GM12878 (cell line): ENCODE data around the gene PLEKHA7. TPM values are rescaled to one million over a fixed set of nuclear protein-coding genes. Genes with fewer than 3 reads are reported as not detected.

Experiments
- BMI1 ChIP-seq: fragments of 450-650 bp; IDR thresholded peaks from 2 replicates; pipeline ENCODE4 v1.6.1; 2016; ENCODE audit warnings: mild to moderate bottlenecking, moderate library complexity, borderline replicate concordance
- KDM1A ChIP-seq: fragments of 200-600 bp; sonication (generic); IDR thresholded peaks from 2 replicates; pipeline ENCODE4 v1.6.1; 2016; ENCODE audit warnings: borderline replicate concordance
- NFYB ChIP-seq: IDR thresholded peaks from 2 replicates; pipeline ENCODE4 v1.6.1; 2011; ENCODE audit warnings: low read depth, mild to moderate bottlenecking, low read length, improper control_type of control experiment, moderate library complexity; ENCODE audit not compliant: insufficient read depth
- PML ChIP-seq: IDR thresholded peaks from 2 replicates; pipeline ENCODE4 v1.6.1; 2012; ENCODE audit warnings: low read length, inconsistent platforms
- POU2F2 ChIP-seq: IDR thresholded peaks from 3 replicates; pipeline ENCODE4 v1.6.1; 2011; ENCODE audit warnings: low read depth, mild to moderate bottlenecking, low read length, borderline replicate concordance
- RB1 ChIP-seq: fragments of 450-650 bp; formaldehyde crosslinking; IDR thresholded peaks from 2 replicates; pipeline ENCODE4 v1.6.1; 2017; ENCODE audit warnings: mild to moderate bottlenecking, borderline replicate concordance
- TAF1 ChIP-seq: IDR thresholded peaks from 2 replicates; pipeline ENCODE4 v1.6.1; 2011; ENCODE audit warnings: mild to moderate bottlenecking, low read depth, low read length, borderline replicate concordance
- ZNF24 ChIP-seq: fragments of 450-650 bp; IDR thresholded peaks from 2 replicates; pipeline ENCODE4 v1.6.1; 2017; ENCODE audit warnings: antibody characterized with exemption, mild to moderate bottlenecking
- polyA plus RNA-seq, 11 experiments: library from polyadenylated mRNA; depleted of rRNA in 4 of 11; unstranded in 6 of 11; stranded (reverse) in 5 of 11; fragments of >200 nt; fragmentation: Nextera tagmentation in 4 of 11; fragmentation: Illumina TruSeq in 1 of 11; extraction: Ambion mirVana in 4 of 11; extraction: Trizol in 1 of 11; gene quantifications; 1 replicate in 1 of 11; 2 replicates in 10 of 11; pipeline versions ENCODE4 v1.2.1 to v1.2.3, GENCODE V29; 2011 to 2016; ENCODE audit warnings: inconsistent platforms in 2 of 11, missing spikeins in 2 of 11, low read depth in 1 of 11
- total RNA-seq, 4 experiments: library from RNA; depleted of rRNA in 3 of 4; stranded (reverse); fragments of >200 nt in 3 of 4; fragmentation: Illumina TruSeq in 1 of 4; extraction: Trizol in 1 of 4; gene quantifications; 2 replicates each; pipeline versions ENCODE4 v1.2.1 to v1.2.3, GENCODE V29; 2013 to 2021
- TF ChIP-seq, protein P1 (sequence below): fragments of 450-650 bp; IDR thresholded peaks from 2 replicates; pipeline ENCODE4 v1.6.1; 2018; ENCODE audit warnings: mild to moderate bottlenecking, low read depth, moderate library complexity; ENCODE audit not compliant: partially characterized antibody
- TF ChIP-seq, protein P2 (sequence below): fragments of 450-650 bp; IDR thresholded peaks from 2 replicates; pipeline ENCODE4 v1.6.1; 2017; ENCODE audit warnings: low read depth, mild to moderate bottlenecking, moderate library complexity

PLEKHA7 gene
- total and polyA plus RNA-seq, 10 of the 15 experiments (the other 5 are each of a cell fraction or from before 2014, with no cell fraction given), result 0.45 to 5.3 (median 2.1) TPM

DNA sequence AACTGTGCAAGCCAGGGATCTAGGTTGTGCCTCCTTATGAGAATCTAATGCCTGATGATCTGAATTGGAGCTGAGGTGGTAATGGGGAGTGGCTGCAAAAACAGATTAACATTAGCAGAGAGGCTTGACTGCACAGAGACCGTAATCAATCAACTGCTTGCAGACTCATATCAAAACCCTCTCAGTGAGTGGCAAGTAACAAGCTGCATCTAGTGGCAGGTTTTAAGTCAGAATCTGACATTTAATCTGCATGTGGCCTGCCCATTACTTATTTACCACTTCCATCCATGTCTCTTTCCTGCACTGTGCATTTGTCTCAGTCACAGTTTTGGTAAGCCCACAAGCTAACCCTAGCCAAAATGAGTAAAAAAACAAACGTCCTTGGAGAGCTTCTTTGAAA lies 264.5 kb downstream of the PLEKHA7 start (continued):
- TF ChIP-seq, protein P1, sequence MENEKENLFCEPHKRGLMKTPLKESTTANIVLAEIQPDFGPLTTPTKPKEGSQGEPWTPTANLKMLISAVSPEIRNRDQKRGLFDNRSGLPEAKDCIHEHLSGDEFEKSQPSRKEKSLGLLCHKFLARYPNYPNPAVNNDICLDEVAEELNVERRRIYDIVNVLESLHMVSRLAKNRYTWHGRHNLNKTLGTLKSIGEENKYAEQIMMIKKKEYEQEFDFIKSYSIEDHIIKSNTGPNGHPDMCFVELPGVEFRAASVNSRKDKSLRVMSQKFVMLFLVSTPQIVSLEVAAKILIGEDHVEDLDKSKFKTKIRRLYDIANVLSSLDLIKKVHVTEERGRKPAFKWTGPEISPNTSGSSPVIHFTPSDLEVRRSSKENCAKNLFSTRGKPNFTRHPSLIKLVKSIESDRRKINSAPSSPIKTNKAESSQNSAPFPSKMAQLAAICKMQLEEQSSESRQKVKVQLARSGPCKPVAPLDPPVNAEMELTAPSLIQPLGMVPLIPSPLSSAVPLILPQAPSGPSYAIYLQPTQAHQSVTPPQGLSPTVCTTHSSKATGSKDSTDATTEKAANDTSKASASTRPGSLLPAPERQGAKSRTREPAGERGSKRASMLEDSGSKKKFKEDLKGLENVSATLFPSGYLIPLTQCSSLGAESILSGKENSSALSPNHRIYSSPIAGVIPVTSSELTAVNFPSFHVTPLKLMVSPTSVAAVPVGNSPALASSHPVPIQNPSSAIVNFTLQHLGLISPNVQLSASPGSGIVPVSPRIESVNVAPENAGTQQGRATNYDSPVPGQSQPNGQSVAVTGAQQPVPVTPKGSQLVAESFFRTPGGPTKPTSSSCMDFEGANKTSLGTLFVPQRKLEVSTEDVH, result no peak
- no peak for TF ChIP-seq NFYB
- no peak for TF ChIP-seq PML
- no peak for TF ChIP-seq POU2F2
- no peak for TF ChIP-seq RB1
- no peak for TF ChIP-seq BMI1
- TF ChIP-seq, protein P2, sequence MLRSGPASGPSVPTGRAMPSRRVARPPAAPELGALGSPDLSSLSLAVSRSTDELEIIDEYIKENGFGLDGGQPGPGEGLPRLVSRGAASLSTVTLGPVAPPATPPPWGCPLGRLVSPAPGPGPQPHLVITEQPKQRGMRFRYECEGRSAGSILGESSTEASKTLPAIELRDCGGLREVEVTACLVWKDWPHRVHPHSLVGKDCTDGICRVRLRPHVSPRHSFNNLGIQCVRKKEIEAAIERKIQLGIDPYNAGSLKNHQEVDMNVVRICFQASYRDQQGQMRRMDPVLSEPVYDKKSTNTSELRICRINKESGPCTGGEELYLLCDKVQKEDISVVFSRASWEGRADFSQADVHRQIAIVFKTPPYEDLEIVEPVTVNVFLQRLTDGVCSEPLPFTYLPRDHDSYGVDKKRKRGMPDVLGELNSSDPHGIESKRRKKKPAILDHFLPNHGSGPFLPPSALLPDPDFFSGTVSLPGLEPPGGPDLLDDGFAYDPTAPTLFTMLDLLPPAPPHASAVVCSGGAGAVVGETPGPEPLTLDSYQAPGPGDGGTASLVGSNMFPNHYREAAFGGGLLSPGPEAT, result no peak
- TF ChIP-seq KDM1A, result no peak
- TF ChIP-seq ZNF24, result no peak
- no peak for TF ChIP-seq TAF1
